Choroid plexus epithelial cell (primary cell): ENCODE data around the gene UPP1.
A peak's percentile ranks its signal among the peaks of the same experiment; 100 is the strongest.

Source experiments
- DNase-seq: peaks from one replicate; pipeline ENCODE4 v3.0.0-alpha.2; 2010; ENCODE audit warnings: low read depth
- H3K4me3 ChIP-seq: 2 replicates; pipeline ENCODE4 v1.5.1; 2011; ENCODE audit warnings: low read depth, mild to moderate bottlenecking, control low read depth, low read length, moderate library complexity
- TF ChIP-seq, protein P1 (sequence below): conservative IDR thresholded peaks from 2 replicates; pipeline ENCODE4 v1.5.1; 2011; ENCODE audit warnings: low read depth, mild to moderate bottlenecking, control low read depth, inconsistent platforms, low read length, moderate library complexity

UPP1 gene

DNA sequence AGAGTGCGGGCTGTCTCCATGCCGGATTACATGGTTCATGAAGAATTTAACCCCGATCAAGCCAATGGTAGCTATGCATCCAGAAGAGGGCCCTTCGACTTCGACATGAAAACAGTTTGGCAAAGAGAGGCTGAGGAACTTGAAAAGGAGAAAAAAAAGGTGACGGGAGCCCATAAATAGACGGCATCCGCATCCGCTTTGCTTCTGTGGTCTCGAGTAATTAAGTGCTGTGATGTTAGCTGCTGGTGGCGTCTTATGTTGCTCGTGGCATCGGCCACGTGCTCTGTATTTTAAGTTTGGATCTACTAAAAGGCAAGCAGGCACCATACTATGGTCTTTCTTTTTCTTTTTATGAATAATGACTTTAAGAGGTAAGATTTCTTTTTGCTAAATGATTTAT is 42.6 kb upstream of the UPP1 start:
- TF ChIP-seq, protein P1, sequence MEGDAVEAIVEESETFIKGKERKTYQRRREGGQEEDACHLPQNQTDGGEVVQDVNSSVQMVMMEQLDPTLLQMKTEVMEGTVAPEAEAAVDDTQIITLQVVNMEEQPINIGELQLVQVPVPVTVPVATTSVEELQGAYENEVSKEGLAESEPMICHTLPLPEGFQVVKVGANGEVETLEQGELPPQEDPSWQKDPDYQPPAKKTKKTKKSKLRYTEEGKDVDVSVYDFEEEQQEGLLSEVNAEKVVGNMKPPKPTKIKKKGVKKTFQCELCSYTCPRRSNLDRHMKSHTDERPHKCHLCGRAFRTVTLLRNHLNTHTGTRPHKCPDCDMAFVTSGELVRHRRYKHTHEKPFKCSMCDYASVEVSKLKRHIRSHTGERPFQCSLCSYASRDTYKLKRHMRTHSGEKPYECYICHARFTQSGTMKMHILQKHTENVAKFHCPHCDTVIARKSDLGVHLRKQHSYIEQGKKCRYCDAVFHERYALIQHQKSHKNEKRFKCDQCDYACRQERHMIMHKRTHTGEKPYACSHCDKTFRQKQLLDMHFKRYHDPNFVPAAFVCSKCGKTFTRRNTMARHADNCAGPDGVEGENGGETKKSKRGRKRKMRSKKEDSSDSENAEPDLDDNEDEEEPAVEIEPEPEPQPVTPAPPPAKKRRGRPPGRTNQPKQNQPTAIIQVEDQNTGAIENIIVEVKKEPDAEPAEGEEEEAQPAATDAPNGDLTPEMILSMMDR, result no peak
- DNase-seq, result no peak
- no peak overlapping the region for H3K4me3 ChIP-seq

DNA sequence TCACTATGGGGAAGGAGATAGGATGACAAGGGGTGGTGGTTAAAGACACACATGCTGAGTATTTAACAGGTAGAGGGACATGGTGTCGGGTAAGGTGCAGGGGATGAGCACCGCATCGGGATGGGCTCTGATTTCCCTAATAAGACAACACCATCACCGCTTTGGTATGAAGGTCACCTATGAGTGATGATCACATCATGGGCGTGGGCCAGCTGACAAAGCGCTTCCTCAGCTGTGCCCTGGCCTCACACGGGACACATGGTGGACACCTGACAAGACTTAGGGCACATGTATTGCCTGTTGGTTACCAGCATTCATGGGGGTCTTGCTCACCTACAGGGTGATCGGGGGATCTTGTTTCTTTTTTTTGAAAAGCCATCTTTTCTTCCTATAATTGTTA is 41.0 kb upstream of the UPP1 start:
- TF ChIP-seq, protein P1, result no peak
- H3K4me3 ChIP-seq, result no peak overlapping the region
- DNase-seq, result no peak

DNA sequence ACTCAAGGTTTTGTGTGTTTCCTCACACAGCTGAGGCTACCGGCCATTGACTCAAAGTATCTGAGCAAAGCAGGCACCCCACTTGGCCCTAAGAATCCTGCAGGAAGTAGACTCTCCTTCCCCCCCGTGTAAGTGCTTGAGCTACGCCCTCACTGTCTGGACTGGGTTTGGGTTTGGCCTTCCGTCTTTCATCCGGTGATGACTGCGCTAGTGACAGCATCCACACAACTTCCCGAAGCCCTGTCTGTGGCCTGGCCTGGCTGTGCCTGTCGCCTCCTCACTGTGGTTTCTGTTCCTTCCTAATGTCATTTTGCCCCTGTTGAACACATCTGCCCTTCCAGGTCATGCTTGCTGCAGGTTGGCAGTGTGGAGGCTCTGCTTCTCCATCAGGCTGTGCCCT is 39.2 kb upstream of the UPP1 start:
- no peak for DNase-seq
- TF ChIP-seq, protein P1, result no peak
- H3K4me3 ChIP-seq, result no peak overlapping the region

DNA sequence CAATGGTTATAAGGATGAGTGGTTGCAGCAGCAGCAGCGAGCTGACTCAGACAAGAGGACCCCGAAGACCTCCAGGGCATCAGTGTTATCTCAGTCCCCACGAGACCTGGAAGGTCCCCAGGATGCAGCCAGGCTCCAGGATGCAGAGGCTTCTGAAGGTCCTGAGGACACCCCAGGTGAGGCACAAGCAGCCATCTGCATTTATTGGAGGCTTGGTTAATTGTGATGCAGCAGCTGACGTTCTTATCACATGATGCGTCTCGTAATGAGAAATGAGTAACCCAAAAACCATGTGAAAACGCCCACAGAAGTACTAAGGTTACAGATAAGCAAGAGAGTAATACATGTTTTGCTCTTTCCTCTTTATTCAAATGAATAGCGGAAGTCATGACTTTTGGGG is 36.3 kb upstream of the UPP1 start:
- no peak overlapping the region for H3K4me3 ChIP-seq
- TF ChIP-seq, protein P1, result no peak
- DNase-seq, result peak; percentile 75

DNA sequence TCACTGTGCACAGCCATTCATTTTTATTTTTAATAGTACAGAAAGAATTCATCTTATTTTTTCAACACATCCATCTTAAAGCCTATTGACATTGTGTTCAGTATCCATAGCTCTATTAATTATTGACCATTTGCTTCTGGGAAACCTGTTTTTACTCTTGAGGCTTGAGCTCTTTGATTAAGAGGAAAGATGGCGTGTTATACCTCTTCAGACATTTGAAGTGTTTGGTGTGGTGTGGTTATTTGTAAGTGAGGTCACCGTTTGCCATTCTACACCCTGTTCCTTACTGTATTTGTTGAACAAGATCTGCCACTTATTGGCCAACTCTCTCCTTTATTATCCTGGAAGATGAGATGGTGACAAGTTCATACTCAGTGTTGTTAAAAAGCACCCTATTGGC is 35.3 kb upstream of the UPP1 start:
- DNase-seq, result no peak
- no peak overlapping the region for H3K4me3 ChIP-seq

DNA sequence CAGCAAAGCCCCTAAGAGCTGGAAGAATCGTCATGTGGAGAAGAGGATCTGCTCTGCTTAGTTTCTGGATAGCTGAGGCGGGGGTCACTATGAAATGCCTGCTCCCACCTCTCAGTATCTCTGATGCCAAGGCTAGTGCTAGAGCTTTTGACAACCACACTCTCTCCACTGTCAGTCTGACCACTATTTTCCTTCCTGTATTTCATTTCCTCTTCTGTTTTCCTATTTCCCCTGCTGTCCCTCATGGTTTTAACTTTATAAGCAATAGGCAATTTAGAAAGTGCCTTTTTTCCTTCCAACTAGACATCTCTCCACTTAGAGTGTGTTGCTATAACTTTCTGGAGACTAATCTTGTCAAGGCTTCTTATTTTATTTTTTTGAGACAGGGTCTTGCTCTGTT is 30.1 kb upstream of the UPP1 start:
- TF ChIP-seq, protein P1, result no peak
- no peak for DNase-seq

More for the DNA sequence above, 35.3 kb upstream of the UPP1 start:
- TF ChIP-seq, protein P1, result no peak

DNA sequence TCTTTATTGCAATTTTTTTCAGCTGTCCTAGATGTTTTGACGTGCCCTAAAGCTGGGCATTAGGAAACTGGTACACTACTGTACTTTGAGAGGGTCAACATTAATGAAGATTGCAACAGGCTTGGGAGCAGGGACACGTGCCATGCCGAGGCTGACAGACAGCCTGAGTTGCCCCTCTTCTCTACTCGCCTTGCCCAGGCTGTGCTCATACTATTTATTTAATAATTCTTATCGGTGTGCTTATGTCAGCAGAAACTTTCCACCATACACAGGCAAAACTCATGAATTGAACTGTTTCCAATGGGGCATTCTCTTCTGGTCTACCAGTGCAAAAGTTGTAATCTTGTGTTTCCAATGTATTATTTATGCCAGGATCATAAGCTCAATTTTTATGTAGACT is 29.4 kb upstream of the UPP1 start:
- TF ChIP-seq, protein P1, result no peak
- no peak for DNase-seq

More for the DNA sequence above, 30.1 kb upstream of the UPP1 start:
- H3K4me3 ChIP-seq, result no peak overlapping the region

More for the DNA sequence above, 29.4 kb upstream of the UPP1 start:
- H3K4me3 ChIP-seq, result no peak overlapping the region
